Astrocyte of the spinal cord (primary cell): ENCODE measurements around the gene CHMP1B.
"Not testable (repeated sequence)": the region's sequence is repeated elsewhere in the genome, so short reads cannot be mapped to it uniquely, and the experiment has no call there.

Source experiments
- DNase-seq: peaks from one replicate; pipeline ENCODE4 v3.0.0; 2011; ENCODE audit warnings: low read depth, low spot score
- H3K4me3 ChIP-seq: 2 replicates; pipeline ENCODE4 v1.5.1; 2011; ENCODE audit warnings: low read depth, mild to moderate bottlenecking, low read length, moderate library complexity
- in situ Hi-C: cut with HindIII; loops from 2 replicates; pipeline ENCODE4 v1.10.0; 2017; ENCODE audit warnings: low sequenced_read_pairs
- TF ChIP-seq, protein P1 (sequence below): IDR thresholded peaks from 2 replicates; pipeline ENCODE4 v1.5.1; 2012; ENCODE audit warnings: low read depth, mild to moderate bottlenecking, low read length, inconsistent platforms

The CHMP1B gene

DNA sequence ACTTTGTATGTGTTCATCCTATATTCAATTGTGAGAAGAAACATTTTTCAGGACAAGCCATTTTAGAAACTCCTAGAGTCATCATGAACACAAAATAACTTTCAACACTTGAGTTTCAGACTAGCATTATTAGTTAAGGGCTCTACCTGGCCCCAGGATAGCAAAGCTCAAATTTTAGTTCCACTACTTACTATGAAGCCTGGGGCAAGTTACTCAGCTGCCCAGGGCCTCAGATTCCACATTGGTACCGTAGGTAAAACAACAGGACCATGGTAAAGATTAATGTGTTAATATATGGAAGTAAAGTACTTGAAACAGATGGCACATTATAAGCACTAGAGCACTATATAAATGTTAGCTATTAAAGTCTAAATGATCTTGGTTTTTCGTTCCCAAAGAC is 37.5 kb downstream of the CHMP1B start:
- TF ChIP-seq, protein P1, sequence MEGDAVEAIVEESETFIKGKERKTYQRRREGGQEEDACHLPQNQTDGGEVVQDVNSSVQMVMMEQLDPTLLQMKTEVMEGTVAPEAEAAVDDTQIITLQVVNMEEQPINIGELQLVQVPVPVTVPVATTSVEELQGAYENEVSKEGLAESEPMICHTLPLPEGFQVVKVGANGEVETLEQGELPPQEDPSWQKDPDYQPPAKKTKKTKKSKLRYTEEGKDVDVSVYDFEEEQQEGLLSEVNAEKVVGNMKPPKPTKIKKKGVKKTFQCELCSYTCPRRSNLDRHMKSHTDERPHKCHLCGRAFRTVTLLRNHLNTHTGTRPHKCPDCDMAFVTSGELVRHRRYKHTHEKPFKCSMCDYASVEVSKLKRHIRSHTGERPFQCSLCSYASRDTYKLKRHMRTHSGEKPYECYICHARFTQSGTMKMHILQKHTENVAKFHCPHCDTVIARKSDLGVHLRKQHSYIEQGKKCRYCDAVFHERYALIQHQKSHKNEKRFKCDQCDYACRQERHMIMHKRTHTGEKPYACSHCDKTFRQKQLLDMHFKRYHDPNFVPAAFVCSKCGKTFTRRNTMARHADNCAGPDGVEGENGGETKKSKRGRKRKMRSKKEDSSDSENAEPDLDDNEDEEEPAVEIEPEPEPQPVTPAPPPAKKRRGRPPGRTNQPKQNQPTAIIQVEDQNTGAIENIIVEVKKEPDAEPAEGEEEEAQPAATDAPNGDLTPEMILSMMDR = no peak
- DNase-seq = no peak
- H3K4me3 ChIP-seq = no peak overlapping the region
- in situ Hi-C loops = no loop called here

DNA sequence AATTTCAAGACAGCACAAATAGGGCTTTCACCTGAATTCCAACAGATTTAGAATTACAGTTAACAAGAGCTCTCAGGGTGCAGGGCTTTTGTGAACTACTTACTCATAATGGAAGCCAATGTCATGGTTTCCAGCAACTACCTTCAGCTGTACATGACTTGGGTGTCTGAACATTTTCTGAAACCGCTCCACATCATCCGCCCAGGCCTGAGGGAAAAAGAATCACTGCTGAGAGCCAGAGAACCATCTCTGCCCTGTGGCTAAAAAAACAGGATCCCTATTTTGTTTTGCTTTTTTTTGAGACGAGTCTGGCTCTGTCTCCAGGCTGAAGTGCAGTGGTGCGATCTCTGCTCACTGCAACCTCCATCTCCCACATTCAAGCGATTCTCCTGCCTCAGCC is 38.1 kb downstream of the CHMP1B start:
- in situ Hi-C loops = no loop called here
- H3K4me3 ChIP-seq = no peak overlapping the region
- TF ChIP-seq, protein P1 = no peak
- no peak for DNase-seq

DNA sequence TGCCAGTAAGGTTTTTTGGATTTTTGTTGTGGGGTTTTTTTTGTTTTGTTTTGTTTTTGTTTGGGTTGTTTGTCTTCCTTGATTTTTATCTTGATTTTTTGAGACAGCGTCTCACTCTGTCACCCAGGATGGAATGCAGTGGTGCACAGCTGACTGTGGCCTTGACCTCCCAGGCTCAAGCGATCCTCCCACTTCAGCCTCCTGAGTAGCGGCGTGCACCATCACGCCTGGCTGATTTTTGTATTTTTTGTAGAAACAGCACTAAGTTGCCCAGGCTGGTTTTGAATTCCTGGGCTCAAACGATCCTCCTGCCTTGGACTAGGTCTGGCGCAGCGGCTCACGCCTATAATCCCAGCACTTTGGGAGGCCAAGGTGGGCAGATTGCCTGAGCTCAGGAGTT is 40.5 kb downstream of the CHMP1B start:
- in situ Hi-C loops = no loop called here
- H3K4me3 ChIP-seq = no peak overlapping the region
- DNase-seq = no peak
- TF ChIP-seq, protein P1 = no peak

DNA sequence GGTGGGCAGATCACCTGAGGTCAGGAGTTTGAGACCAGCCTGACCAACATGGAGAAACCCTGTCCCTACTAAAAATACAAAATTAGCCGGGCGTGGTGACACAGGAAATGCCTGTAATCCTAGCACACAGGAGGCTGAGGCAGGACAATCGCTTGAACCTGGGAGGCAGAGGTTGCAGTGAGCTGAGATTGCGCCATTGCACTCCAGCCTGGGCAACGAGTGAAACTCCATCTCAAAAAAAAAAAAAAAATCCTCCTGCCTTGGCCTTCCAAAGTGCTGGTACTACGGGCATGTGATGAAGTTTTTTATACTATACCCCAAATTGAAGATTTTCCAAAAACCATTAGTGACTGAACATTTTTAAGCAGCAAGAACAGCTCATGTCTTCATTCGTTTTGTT is 41.2 kb downstream of the CHMP1B start:
- DNase-seq, in situ Hi-C loops: not testable (repeated sequence)

DNA sequence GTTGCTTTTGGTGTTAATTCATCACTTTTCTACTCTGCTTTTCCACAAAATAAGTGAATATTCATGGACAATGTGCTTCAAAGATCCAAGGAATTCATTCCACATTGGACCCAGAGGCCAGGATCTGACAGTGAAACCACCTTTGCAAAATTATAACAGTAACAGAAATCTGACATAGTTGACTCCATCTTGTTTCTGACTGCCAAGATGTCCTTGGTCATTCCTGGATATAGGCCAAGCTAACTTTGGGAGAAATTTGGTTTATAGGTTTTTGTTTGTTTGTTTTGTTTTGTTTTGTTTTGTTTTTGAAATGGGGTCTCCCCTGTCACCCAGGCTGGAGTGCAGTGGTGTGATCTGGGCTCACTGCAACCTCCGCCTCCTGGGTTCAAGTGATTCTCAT is 46.6 kb downstream of the CHMP1B start:
- no peak overlapping the region for H3K4me3 ChIP-seq
- DNase-seq = no peak
- in situ Hi-C loops = no loop called here
- TF ChIP-seq, protein P1 = no peak

More for the DNA sequence above, 41.2 kb downstream of the CHMP1B start:
- H3K4me3 ChIP-seq = not testable (repeated sequence)

DNA sequence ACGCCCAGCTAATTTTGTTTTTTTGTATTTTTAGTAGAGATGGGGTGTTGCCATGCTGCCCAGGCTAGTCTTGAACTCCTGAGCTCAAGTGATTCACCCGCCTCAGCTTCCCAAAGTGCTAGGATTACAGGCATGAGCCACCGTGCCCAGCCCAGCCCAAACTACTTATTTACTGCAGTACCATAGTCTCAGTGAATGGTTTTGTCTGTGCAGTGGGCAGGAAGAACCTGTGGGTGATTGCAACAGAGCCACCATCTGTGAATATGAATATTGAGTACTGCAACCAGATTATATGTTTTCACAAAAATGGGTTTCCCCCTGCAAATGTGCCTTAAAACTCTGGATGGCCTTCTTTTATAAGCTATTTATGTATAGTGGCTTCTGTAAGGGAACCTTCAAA is 47.9 kb downstream of the CHMP1B start:
- no peak overlapping the region for H3K4me3 ChIP-seq
- TF ChIP-seq, protein P1 = no peak
- in situ Hi-C loops = no loop called here
- DNase-seq = no peak

DNA sequence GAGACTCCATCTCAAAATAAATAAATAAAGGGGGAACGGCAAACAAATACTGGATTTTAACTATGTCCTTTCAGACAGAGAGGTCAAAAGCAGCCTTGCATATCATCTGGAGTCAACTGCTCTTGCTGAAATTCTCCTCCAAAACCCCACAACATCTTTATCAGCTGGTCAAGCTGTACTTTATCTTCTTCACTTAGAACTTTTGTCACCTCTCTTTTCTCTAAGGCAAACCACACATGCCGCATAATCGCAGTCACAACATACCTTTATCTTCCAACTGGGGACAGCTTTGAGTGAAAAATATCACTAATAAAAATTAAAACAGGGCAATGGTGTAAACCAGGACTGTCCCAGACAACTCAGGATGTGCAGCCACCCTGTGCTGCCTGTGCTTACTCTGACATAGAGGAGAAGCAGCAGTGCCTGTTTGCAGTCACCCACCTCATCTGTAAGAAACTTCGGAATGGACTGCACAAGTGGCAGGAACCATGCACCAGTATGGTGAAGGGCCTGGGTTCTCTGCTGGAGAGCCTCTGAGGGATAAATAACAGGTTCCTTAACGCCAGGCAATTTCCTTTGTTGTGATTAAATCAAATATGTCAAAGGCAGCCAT is 50.7 kb downstream of the CHMP1B start:
- no peak overlapping the region for H3K4me3 ChIP-seq
- TF ChIP-seq, protein P1 = no peak
- in situ Hi-C loops = no loop called here
- no peak for DNase-seq
